DMS153 treated with DMSO at 0.1 percent for 48 hours (cell line): ENCODE measurements around the gene KMO.
A peak's percentile ranks its signal among the peaks of the same experiment; 100 is the strongest.

Source experiments
- DNase-seq: peaks from one replicate; lab custom pipeline; 2025; ENCODE audit not compliant: unreplicated experiment; lab: John Stamatoyannopoulos, UW

The KMO gene

DNA sequence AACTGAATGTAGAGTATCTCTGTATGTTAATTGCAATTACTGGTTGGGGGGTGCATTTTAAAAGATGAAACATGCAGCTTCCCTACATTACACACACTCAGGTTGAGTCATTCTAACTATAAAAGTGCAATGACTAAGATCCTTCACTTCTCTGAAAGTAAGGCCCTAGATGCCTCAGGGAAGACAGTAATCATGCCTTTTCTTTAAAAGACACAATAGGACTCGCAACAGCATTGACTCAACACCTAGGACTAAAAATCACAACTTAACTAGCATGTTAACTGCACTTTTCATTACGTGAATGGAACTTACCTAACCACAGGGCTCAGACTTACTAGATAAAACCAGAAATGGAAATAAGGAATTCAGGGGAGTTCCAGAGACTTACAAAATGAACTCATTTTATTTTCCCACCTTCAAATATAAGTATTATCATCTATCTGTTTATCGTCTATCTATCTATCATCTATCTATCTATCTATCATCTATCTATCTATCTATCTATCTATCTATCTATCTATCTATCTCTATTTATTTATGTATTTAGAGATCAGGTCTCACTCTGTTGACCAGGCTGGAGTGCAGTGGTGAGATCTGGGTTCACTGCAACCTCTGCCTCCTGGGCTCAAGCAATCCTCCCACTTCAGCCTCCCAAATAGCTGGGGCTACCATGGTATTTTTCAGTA, 60.2 kb downstream of the KMO start:
- DNase-seq, result no peak

DNA sequence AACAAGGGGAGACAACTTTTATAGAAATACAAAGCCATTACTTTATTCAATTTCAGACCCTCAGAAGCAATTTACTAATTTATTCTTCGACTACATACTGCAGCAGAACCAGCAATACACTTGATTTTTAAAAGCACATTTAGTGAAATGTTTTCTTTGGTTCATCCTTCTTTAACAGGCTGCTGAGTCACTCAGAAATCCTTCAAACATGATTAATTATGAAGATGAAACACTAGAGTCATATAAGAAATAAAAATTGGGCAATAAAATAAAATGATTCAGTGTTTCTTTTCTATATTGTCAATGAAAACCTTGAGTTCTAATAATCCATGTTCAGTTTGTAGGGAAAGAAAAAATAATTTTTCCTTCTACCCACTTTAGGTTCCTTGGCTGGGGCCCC, 61.0 kb downstream of the KMO start:
- no peak for DNase-seq

DNA sequence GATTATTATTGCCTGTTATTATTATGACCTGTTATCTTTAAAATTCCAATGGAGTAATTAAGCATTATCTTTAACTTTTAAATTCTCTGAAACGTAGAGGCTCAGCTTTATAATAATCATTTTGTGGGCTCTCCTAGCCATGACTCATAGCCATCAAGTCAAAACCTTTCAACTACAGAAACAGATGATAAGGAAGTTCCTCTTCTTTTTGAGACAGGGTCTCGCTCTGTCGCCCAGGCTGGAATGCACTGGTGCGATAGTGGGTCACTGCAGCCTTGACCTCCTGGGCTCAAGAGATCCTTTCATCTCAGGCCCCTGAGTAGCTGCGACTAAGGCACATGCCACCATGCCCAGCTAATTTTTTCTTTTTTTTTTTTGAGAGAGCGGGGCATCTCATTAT, 64.5 kb downstream of the KMO start:
- no peak for DNase-seq

DNA sequence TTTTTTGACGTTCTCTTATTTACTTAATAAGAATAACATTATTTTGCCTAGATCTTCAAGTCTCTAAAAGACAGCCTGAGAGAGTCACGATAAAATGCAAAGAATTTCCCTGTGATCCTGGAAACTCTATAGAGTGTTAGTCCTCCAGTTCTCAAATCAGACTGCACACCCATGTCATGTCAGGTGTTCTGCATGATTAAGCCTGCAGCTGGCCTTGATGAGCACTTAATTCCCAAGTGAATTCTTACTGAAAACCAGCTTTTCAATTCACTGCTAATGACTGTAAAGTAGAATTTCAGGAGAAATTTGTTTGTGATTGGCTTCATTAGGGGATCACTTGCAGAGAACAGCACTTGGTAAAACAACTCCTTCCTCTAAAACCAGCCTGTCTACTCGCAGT, 66.1 kb downstream of the KMO start:
- no peak for DNase-seq

DNA sequence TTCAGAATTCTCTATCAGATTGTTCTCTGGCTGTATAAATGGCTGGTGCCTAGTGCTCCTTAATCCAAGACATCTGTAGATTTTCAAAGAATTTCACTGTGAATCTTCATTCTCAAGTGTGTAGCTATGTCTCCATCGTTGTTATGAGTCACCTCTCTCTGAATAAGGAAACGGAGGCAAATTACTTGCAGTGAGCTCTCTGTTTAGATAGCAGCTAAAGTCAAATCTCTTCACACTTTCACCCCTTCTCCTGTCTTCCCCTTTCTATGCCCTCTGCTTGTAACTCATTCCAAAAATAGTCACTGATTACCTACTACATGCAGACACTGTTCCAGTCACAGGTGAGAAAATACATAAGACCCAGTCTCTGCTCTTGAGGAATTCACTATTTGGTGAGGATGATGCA, 68.3 kb downstream of the KMO start:
- no peak for DNase-seq

DNA sequence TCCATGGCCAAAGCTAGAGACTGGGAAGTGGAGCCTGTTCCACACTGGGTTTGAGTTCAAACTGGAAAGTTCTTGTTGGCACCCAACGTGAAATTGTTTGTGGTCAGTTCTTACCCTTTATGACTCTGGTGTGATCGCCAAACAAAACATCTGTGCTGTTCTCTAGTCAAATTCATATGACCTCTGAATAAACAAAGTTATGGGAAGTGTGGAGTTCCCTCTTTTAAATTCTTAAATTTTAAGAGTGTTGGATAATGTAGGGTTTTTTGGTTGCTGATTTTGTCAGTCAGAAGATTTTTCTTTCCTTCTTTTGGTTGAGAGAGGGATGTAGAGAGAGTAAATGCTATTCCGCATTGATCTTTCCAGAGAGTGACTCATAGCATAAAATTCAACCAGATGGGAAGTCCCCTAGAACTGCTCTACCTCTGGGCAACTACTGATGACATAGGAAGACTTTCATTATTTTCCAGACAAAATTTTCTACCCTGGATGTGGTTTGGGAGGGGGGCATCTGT, 71.6 kb downstream of the KMO start:
- no peak for DNase-seq

DNA sequence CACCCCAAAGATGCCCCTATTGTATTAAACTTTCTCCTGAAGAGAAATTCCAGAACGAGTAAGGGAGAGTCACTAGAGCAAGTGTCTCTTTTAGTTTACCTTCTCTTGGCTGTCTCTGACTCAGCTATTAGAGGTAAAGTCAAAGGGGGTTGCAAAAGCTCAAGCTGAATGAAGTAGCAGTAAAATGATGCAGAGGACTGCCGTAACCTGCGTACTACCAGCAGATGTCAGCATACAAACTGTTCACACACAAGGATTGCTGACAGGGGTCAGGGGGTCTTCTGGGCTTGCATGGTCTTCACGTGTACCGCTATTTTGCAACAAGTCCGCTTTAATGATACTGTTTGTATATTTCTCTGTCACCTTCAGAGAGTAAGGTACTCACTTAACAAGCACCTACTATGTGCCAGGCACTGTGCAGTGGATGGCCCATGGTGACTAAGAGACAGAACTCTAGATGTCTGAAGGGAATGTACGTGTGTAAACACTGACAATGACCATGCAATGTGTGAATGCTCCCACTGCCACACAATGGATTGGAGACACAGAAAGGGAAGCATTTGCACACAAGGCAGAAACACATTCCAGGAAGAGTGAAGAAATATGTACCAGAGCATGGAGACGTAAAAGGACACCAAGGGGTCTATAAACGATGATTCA, 73.1 kb downstream of the KMO start:
- DNase-seq, result no peak

DNA sequence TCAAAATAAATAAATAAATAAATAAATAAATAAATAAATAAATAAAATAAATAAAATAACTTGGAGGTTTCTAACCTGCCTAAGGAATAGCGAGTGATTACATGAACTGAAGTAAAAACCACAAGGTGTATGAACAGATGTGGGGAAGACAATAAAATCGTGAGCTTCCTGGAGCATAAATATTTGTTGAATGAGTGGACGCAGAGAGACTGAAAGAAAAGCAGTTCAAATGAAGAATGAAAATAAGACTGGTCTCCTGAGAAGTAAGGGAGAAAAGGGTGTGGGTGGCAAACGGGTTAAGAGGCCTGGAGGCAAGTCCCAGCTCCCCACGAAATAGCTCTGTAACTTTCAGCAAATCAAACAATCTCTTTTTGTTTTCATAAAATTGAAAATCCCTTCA, 74.4 kb downstream of the KMO start:
- no peak for DNase-seq

DNA sequence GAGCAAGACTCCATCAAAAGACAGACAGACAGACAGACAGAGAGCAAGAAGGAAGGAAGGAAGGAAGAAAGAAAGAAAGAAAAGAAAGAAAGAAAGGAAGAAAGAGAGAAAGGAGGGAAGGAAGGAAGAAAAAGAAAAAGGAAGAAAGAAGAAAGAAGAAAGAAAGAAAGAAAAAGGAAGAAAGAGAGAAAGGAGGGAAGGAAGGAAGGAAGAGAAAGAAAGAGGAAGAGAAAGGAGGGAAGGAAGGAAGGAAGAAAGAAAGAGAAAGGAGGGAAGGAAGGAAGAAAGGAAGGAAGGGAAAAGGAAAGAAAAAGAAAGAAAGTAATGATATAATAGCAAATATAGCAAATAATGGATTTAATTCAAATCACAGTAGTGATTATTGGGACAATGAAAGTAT, 75.3 kb downstream of the KMO start:
- DNase-seq, result no peak

DNA sequence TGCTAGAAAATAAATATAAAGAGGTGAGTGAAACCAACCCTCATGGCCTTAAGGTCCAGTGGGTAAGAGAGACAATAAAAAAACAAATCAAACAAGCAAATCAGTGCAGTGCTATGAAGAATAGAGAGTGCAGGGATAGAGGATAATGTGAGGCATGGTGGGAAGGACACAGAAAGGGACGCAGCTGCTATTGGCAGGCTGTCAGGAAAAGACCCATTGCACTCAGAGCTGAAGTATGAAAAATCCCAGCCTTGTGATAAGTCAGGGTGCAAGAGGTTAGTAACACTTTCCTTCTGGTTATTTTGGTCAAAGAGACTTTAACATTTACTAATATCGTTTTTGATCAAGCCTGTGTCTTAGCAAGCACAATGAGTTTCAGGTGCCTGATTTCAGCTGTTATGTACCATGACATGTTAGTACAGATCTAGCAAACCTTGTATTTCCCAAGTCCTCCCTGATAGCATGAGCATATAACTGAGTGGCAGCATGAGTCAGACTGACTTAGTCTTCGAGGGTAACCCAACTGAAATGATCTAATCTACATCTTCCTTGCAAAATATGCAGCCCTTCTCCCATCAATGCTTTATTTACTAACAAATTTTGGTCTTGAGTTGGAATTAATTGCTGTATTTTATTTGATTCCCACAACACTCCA, 76.3 kb downstream of the KMO start:
- no peak for DNase-seq

DNA sequence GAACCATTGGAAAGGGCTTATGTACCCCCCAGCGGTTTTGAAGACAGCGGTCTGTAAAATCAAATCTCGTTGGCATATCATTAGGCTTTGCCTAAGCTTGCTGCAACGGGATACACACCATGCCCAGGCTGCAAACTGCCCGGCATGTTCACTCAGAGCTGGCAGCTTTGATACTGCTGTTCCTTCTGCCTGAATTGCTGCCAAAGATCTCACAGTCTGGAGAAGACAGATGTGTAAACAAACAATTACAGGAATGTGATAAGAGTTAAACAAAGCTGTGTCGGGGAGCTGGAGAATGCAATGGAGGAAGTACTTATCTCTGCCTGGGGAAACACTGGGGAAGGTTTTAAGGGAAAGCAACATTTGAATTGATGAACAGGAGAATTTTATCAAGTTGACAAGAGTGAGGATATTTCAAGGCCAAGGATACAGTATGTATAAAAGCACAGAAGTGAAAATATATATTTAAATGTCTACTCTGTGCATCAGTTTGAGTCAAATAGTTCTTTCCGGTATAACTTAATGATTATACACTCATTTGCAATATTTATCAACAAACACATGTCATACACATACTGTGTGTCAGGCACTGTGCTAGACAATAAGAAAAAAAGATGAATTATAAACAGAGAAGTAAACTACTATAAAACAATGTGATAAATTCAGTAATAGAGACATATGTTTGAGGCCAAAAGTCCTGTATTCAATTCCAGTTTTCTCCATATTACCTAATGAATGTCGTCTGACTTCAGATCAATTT, 78.1 kb downstream of the KMO start:
- DNase-seq, result peak; percentile 61

DNA sequence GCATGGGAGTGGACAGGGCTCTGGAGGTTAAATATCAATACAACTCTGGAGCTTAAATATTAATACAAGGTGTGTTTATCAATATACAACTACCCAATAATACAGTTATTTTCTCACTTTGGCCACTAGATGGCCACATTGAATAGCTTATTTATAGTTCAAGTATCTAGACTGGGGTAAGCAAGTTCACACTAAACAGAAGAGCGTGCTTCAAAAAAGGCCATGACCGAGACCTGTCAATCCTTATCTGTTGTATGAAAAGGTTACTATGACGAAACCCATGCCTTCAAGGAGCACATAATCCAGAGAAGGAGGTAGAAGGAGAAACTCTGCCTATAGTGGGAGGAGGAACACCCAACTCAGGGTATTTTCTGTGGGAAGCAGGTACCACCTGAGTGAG, 78.9 kb downstream of the KMO start:
- DNase-seq, result peak; percentile 41

DNA sequence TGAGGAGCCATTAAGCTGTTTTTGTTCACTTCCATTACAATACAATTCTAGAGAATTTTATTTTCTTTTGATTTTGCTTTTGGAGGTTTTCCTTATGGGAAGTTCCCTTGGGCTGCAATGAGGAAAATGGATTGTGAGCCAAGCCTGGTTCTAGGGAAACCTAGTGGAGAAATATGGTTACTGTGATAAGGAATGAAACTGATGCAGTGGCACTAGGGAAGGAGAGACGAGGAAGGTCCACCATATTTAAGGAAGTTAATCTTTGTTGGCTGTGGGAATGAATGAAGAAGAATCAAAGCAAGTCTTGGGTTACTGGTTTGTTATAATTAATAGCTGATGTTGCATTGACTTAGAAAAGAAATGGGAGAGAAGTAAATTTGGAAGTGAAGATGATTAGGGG, 79.6 kb downstream of the KMO start:
- DNase-seq, result no peak

DNA sequence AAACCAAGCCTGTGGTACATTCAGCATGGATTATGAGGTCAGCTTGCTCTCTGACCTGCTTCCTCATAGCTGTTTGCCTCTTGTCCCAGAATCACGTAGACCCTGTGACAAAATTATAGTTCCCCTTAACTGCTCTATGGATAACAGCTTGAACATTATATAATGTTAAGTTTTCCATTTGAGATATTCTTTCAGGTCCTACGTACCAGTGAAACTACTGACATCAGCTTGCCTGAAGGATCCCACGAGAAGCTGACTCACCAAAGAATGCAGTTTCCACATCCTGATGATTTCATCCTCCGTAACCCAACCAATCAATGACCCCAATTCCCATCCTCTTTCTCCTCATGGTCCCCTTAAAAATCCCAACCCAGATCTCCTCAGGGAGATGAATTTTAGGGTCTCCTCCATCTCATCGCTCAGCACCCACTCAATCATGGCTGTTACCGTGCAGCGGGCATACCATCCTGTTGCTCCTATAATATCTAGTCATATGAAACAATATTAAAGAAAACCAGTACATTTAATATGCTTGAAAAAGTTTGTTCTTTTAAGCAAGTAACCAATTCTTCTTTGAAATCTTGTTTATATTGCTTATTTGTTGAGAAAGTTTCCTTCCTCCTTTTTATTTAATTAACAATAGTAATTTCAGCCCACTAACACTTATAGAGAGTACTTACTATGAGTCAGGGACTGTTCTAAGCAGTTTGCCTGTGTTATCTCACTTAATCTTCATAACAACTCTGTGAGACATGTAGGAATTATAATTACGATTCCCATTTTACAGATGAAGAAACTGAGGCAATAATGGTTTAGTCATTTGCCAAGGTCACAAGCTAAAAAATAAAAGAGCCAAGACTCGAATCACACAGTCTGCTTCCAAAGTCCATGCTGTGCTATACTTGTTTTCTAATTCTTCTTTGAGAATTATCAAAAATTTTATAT, 80.6 kb downstream of the KMO start:
- no peak for DNase-seq

DNA sequence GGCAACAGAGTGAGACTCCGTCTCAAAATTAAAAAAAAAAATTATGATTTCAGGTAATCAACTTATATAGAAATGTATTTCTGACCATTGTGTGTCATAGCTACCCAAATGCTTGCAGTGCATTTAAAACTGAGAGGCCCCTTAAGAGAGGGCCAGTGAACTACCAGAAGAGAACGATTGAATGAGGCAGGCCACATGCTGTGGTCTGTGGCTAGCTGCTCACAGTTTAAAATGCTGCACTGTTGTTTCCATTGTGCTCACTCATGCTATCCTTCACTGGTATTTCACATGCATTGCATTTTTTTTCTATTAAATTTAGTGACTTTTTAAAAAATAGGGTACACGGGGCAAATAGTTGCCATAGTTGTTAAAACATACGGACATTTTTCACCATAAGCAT, 82.0 kb downstream of the KMO start:
- no peak for DNase-seq

DNA sequence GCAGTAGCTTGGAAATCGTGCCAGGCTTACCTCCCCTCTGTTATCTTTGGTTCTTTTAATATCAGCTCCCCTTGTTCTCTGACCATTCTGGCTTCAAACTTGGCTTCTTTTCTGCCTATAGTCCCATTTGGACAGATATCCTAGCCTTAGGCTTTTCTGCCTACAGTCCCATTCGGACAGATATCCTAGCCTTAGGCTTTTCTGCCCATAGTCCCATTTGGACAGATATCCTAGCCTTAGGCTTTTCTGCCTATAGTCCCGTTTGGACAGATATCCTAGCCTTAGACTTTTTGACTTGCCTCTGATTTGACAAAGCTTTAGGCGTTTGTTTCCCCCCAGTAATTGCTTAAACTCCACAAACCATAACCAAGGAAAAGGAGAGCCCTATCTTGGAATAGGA, 82.4 kb downstream of the KMO start:
- DNase-seq, result no peak

DNA sequence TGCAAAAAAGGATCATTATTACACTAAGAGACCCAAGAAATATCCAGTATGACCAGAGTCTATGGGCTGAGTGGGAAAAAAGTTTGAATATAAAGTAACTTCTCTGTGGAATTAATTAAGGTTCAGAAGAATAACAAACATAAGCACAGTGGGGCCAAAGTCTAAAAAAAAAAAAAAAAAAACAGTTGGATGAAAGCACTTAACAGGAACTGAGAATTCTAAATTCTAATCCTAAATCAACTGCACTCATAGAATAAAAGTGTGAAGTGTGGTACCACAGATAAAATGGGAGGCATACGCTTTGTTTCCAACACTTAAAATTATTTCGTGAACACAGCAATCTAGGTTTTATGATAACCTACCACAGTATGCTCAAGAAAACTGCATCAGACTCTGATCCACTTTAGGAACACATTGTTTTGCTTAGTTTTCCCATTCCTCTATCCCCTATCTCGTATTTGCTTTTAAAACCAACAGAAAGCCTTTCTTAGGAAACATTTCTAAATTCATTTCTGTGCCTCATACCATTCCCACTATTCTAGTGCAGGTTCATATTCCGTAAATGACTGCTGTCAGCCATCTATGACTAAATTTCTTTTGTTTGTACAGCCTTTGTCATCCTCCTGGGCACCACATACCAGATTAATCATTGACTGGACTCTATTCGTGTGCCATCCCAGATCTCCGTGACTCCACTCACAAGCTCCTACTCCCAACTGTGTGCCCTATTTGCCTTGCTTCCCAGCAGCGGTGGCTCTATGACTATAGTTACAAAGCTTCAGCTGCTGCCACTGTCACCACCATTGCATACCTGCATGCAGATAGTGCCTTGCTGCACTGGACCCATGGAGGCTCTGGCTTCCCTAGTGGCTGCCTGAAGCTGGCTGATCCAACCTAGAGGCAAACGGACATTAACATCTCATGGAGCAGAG, 83.1 kb downstream of the KMO start:
- no peak for DNase-seq

DNA sequence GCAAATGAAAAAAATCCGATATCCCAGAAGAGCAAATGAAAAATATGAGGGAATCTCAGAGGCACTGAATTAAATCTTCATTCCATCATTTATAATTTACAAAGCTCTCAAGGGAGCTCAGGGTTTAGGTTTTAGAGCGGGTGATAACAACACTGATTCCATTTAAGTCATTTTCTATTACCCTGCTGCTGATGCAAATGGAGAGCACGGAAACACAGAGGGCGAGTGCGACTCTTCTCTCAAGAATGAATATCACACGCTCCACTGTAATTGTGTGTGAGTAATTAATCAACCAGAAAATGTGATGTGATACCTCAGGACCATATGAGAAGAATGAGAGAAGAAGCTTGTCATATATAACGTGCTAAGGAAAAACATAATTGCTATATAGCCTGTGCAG, 85.2 kb downstream of the KMO start:
- no peak for DNase-seq

DNA sequence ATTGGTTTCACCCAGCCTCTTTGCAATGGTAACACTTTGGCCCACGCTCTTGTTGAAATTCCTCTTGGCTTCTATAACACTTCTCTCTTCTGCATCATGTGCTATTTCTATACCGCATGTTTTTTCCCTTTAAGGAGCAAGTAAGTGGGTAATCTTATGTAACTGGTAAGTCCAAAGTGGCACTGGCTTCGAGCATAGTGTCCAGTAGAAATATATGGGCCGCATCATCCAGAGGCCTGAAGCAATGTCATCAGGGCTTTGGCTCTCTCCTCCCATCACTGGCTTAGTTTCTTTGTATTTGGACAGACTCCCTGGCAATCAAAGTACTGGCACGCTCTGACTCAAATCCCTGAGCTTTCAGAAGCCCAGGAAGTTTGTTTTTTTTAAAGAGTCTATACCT, 90.5 kb downstream of the KMO start:
- DNase-seq, result no peak
